Measurements from ENCODE around the gene CD7. TPM values are rescaled to one million over a fixed set of nuclear protein-coding genes. Genes with fewer than 3 reads are reported as not detected.

The CD7 gene
- total RNA-seq, 1 donor from 2014 or later, result 5.2 TPM

DNA sequence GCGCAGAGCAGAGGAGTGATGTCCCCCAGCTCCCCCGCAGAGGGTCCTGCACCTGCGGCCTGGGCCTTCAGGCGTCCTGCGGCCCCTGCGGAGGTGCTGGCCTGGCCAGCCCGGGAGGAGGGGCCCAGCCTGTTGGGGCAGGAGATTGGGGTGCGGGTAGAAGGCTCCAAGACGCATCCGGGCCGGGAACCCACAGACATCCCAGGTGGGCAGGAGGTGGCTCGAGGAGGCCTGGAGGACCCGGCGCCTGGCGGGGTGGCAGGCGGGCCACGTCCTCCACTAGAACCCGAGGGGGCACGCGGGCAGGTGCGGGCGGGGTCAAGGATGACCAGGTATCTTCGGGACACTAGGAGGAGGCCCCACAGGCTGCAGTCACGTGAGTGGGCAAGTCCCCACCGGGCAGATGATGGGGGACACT is 16.8 kb upstream of the CD7 start:
- Histone ChIP-seq H3K9me3 (no peaks in the 10 kb centered on the region), H3K27ac (peak overlapping the region; percentile 74), H3K4me1 (peaks cover 59% of the 10 kb centered on the region), H3K27me3 (no peaks in the 10 kb centered on the region), H3K4me3 (peak overlapping the region; percentile 65 to 80), H3K36me3 (no peaks in the 10 kb centered on the region)
- TF ChIP-seq POLR2A (IDR thresholded peaks at IDR 0.05) (no peak), POLR2AphosphoS5 (IDR thresholded peaks at IDR 0.05; ENCODE audit: insufficient read depth in 1 of 2, low read depth in 1 of 2) (peak in 1 of 2 donors; percentile 47)
- TF ChIP-seq, protein P1, sequence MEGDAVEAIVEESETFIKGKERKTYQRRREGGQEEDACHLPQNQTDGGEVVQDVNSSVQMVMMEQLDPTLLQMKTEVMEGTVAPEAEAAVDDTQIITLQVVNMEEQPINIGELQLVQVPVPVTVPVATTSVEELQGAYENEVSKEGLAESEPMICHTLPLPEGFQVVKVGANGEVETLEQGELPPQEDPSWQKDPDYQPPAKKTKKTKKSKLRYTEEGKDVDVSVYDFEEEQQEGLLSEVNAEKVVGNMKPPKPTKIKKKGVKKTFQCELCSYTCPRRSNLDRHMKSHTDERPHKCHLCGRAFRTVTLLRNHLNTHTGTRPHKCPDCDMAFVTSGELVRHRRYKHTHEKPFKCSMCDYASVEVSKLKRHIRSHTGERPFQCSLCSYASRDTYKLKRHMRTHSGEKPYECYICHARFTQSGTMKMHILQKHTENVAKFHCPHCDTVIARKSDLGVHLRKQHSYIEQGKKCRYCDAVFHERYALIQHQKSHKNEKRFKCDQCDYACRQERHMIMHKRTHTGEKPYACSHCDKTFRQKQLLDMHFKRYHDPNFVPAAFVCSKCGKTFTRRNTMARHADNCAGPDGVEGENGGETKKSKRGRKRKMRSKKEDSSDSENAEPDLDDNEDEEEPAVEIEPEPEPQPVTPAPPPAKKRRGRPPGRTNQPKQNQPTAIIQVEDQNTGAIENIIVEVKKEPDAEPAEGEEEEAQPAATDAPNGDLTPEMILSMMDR (IDR thresholded peaks at IDR 0.05), result no peak
- intact Hi-C loops (cut with DNase I), result no loop called here
- no peak for DNase-seq (ENCODE audit: extremely low spot score in 2 of 2)

DNA sequence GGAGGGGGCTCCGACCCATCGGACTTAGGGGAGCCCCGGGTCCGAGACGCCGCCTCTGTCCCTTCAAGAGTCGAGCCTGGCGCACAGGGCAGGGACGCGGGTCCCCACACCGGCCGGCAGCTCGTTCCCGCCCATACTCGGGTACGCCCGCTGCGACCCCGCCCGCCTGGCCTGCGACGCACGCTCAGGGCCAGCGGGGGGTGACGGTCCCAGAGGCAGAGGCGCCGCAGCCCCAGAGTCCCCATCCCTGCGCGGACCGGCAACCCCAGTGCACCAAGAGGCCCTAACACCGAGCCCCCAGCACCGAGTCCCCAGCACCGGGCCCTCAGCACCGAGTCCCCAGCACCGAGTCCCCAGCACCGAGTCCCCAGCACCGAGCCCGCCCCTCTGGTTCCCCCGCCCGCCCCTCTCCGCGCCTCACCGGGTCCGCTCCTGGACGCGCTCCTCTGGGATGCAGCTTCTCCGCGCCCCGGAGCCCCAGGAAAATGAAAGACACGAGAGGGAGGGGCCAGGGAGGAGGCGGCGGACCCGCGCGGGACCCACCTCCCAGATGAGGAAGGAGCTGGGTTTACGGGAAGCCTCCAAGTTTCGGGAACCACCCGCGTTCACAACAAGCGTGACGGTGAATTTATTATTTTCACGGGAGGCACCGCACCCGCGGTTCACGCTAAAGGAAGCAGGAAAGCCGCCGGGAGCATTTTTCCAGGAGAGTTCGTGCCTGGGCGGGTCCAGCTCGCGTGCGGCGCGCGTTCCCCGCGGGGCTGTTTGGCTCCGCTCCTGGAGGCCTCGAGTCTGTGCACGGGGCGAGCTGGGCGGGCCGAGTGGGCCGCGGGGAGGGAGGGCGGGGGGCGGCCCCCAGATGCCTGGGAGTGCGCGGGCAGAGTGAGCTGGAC is 16.1 kb upstream of the CD7 start, which contains the start of gene SECTM1:
SECTM1 (minus strand) TSS at position 488 of the 893 bp plus-strand sequence. CDS start 6,526 bp downstream, outside the sequence.
- H3K4me1 ChIP-seq, result peaks cover 53% of the 10 kb centered on the region
- H3K27me3 ChIP-seq, result no peaks in the 10 kb centered on the region
- H3K27ac ChIP-seq, result peak within 1 kb of the TSS; percentile 74
- intact Hi-C loops (cut with DNase I), result no loop called here
- peak within 1 kb of the TSS; percentile 65 to 80 for H3K4me3 ChIP-seq
- TF ChIP-seq POLR2A (IDR thresholded peaks at IDR 0.05), result no peak
- TF ChIP-seq POLR2AphosphoS5 (IDR thresholded peaks at IDR 0.05; ENCODE audit: insufficient read depth in 1 of 2, low read depth in 1 of 2), result peak; percentile 29 to 56
- no peaks in the 10 kb centered on the region for H3K9me3 ChIP-seq
- no peak for DNase-seq (ENCODE audit: extremely low spot score in 2 of 2)
- H3K36me3 ChIP-seq, result no peaks in the 10 kb centered on the region

DNA sequence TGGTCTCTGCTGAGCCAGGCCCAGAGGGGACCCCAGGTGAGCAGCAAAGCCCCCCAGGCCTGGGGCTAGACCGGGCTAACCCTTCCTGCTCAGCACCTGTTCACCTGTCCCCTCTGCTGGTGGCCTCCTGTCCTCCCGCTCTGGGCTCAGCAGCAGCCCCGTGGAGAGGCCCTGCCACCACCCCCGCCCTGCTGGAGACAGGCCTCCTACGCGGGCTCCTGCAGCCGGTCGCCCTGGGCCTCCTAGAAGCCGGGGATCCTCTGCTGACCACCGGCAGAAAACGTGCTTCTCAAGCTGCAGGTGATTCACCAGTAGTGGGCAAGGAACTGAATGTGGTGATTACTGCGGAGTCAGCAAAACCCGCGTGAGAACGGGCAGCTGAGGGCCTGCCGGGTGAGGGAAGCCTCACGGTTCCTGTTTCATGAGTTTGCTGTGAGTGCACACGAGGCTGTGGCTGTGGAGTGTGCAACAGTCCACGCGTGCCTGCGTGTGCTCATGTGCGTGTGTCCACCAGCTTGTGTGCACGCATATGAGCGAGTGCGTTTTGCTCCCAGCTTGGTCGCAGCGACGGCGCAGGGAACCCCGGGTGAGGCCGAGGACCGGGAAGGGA is 15.4 kb upstream of the CD7 start:
- peak in 1 of 2 donors; percentile 45 for TF ChIP-seq POLR2AphosphoS5 (IDR thresholded peaks at IDR 0.05; ENCODE audit: insufficient read depth in 1 of 2, low read depth in 1 of 2)
- no peak for TF ChIP-seq POLR2A (IDR thresholded peaks at IDR 0.05)
- no peak for DNase-seq (ENCODE audit: extremely low spot score in 2 of 2)
- Histone ChIP-seq H3K4me3 (peak overlapping the region; percentile 65 to 80), H3K27ac (peak overlapping the region; percentile 74), H3K36me3 (no peaks in the 10 kb centered on the region), H3K4me1 (peaks cover 46% of the 10 kb centered on the region), H3K27me3 (no peaks in the 10 kb centered on the region), H3K9me3 (no peaks in the 10 kb centered on the region)
- intact Hi-C loops (cut with DNase I), result no loop called here

DNA sequence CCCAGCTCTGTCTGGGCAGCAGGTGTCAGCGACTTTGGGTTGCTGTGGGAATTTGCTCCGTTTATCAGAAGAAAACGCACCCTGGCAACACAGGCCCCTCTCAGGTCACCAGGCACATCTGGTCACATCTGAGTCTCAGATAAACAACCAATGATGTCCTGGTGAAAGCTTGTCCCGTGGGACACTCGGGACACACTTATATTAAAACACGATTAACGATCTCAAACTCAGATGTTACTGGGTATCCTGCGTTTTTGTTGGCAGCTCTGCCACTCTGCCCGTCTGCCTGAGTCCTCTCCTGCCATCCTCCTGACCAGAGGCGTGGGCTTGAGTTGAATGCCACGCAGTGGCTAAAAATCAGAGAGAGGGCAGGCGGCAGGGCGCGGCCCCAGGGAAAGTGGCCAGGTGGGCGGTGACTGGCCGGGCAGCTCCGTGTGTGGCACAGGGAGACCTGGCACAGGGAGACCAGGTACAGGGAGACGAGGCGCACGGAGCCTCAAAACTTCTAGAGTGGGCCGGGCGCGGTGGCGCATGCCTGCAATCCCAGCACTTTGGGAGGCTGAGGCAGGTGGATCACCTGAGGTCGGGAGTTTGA is 14.0 kb upstream of the CD7 start:
- DNase-seq (ENCODE audit: extremely low spot score in 2 of 2), result no peak
- H3K4me3 ChIP-seq, result no peak overlapping the region
- intact Hi-C loops (cut with DNase I), result no loop called here
- peaks cover 46% of the 10 kb centered on the region for H3K4me1 ChIP-seq
- no peak overlapping the region for H3K27ac ChIP-seq
- TF ChIP-seq, protein P1 (IDR thresholded peaks at IDR 0.05), result no peak
- TF ChIP-seq POLR2AphosphoS5 (IDR thresholded peaks at IDR 0.05; ENCODE audit: insufficient read depth in 1 of 2, low read depth in 1 of 2) (no peak), POLR2A (IDR thresholded peaks at IDR 0.05) (no peak)
- H3K36me3 ChIP-seq, result no peaks in the 10 kb centered on the region
- no peaks in the 10 kb centered on the region for H3K27me3 ChIP-seq
- H3K9me3 ChIP-seq, result no peaks in the 10 kb centered on the region

DNA sequence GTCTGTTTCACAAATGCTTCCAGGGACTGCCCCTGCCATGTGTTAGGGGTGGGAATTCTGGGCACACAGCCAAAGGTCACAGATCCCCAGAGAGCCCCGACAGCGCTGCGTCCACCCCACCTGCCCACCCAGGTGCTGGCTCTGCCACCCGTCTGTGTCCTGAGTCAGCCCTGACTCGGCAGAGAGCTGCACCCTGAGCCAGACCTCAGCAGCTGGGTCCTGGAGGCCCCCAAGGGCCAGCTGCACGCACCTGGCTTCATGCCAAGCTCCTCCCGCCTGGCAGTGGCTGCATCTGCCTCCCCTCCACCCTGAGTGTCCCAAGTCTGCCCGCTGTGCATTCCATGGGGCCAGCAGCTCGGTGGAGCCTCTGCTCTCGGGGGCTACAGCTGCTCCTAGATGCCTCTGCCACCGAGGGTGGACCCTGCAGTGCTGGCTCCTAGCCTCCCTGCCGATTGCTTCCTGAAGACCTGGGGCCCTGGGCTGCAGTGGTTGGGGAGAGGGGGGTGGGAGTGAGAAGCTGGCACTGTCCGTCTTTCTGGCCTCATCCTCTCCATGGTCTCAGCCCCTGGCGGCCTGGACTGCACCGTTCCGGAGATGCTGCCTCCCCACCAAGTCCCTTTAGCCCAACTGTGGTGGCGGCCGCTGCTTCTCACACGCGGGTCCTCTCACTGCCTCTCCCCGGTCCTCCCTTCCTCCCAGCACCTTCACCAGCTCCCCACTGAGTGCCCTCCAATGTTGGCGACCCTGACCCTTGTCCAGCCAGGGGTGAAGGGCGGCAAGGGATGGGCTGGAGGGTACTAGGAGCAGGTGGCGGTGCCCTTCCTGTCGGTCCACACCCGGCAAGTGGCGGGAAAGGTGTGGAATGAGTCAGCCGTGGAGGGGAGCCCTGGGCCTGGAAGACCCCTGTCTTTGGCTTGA is 13.2 kb upstream of the CD7 start:
- TF ChIP-seq POLR2AphosphoS5 (IDR thresholded peaks at IDR 0.05; ENCODE audit: insufficient read depth in 1 of 2, low read depth in 1 of 2) (no peak), POLR2A (IDR thresholded peaks at IDR 0.05) (no peak)
- TF ChIP-seq, protein P1 (IDR thresholded peaks at IDR 0.05), result no peak
- no peak overlapping the region for H3K4me3 ChIP-seq
- intact Hi-C loops (cut with DNase I), result no loop called here
- H3K27me3 ChIP-seq, result no peaks in the 10 kb centered on the region
- H3K36me3 ChIP-seq, result no peaks in the 10 kb centered on the region
- H3K4me1 ChIP-seq, result peaks cover 46% of the 10 kb centered on the region
- H3K27ac ChIP-seq, result no peak overlapping the region
- DNase-seq (ENCODE audit: extremely low spot score in 2 of 2), result no peak
- no peaks in the 10 kb centered on the region for H3K9me3 ChIP-seq

Data from vagina (tissue), 2 donors.